HG03457 (cell line): ENCODE data around the gene ACTN1.

Source experiments
- ATAC-seq: cut with Tn5 transposase; IDR thresholded peaks from one replicate; pipeline ENCODE4 v1.9.1; 2021; ENCODE audit warnings: moderate number of reproducible peaks; ENCODE audit not compliant: unreplicated experiment

Gene ACTN1

GRCh38 chr14:68951800-68952530 lies 27.1 kb downstream of the ACTN1 start:
- no peak for ATAC-seq

DNA sequence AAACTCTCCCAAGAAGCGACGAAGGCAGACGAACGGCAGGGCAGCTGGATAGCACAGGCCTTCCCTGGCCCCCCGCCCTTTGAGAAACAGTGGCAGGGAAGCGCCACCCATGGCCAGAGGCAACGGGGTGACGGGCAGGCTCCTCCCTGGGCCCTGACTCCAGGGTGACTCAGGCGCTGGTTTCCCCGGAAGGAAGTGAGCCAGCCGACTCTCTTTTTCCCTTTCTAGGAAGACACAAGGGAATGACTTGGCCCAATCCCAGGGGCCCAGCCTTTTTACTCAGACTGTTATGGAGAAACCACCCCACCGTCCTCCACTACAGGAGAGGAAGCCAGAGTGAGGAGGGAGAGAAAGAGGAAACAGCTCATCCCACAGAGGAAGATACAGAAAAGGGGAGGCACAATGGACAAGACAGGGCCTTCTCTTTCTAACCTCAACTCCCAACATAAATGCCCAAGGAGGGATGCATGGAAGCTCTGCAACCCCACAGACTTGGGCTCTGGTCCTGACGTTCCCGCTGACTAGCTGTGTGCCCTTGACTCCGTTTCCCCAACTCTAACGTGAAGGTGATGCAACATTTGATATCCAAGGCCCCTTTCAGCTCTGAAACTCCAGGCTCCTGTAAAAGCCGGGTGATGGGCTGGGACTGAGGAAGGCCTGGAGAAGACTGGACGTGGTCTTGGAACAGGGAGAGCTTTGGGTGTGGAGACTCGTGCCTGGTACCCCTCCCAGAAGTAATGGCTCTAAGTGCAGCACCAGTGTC lies 27.9 kb downstream of the ACTN1 start:
- no peak for ATAC-seq

DNA sequence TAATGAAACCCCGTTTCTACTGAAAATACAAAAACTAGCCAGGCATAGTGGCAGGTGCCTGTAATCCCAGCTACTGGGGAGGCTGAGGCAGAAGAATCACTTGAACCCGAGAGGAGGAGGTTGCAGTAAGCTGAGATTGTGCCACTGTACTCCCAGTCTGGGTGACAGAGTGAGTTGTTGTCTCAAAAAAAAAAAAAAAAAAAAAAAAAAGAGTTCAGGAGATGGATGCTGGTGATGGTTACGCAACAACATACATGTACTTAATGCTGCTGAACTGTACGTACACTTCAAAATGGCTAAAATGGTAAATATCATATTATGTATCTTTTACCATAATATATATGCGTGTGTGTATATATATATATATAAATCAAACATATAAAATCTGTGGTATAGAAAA lies 29.0 kb downstream of the ACTN1 start:
- ATAC-seq, result no peak

DNA sequence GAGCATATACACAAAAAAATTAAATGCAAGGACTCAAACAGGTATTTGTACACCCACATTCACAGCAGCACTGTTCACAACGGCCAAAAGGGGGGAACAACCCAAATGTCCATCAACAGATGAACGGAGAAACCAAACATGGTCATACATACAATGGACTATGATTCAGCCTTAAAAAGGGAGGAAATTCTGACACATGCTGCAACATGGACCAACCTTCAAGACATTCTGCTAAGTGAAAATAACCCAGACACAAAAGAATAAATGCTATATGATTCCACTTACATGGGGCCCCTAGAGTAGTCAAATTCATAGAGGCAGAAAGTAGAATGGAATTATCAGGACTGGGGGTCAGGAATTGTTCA lies 29.5 kb downstream of the ACTN1 start:
- ATAC-seq, result no peak

GRCh38 chr14:68948686-68949600 lies 30.2 kb downstream of the ACTN1 start:
- no peak for ATAC-seq

DNA sequence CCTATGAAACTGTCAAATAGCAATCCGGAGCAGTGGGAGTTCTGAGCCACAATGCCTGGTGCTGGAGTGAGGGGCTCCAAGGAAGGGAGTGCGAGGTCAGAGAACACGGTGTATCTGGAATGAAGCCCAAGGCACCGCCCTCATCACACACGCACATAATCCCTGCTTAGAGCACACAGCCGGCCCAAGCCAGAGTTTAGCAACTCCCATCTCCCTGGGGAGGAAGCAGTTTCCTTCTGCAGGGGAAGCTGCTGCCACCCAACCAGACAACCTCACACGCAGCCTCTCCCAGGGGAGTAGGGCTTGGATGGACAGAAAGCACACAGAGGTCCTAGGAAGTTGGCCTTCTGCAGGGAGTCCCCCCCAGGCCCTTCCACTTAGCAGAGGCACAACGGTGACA lies 31.3 kb downstream of the ACTN1 start:
- no peak for ATAC-seq

GRCh38 chr14:68946489-68946822 lies 32.6 kb downstream of the ACTN1 start:
- no peak for ATAC-seq

DNA sequence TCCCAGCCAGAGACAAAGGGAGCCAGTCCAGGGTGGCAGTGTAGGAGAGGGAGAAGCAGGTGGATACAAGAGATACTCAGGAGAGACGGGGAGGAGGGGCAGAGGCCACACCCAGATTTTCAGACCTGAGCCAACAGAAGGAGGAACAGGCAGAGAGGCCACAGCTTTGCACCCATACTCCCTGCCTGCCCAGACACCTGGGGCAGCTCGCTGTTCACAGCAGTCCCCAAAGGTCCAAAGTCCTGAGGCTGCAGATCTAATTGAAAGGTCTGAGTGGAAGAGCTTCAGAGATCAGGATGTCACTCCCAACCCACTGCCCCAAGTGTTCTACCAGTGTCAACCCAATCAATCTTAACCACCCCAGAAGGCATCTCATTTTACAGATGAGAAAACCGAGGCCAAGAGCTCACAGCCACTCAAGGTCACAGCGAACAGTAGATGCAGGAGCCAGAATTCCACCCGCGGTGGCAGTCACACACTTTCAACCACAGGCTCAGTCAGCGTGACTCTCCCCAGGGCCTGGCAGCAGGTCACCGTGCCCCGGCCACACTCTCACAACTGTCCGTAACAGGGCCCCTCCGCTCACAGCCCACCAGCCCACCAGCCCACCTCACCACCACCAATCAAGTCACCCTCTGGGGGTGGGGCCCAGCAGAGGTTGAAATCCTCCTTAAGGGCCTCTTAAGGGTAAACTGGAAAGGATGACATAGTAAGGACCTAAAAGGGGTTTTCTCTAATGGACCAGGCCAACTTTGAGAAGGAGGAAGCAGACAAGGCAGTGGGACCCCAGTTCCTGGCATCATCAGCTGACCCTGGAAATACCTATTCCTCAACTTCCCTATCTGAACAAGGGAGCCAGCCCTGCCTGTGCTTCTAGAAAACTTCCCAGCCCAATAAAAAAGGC lies 33.3 kb downstream of the ACTN1 start:
- ATAC-seq, result no peak

GRCh38 chr14:68945190-68945584 lies 33.9 kb downstream of the ACTN1 start:
- ATAC-seq, result no peak

GRCh38 chr14:68944162-68944561 lies 34.9 kb downstream of the ACTN1 start:
- ATAC-seq, result no peak

DNA sequence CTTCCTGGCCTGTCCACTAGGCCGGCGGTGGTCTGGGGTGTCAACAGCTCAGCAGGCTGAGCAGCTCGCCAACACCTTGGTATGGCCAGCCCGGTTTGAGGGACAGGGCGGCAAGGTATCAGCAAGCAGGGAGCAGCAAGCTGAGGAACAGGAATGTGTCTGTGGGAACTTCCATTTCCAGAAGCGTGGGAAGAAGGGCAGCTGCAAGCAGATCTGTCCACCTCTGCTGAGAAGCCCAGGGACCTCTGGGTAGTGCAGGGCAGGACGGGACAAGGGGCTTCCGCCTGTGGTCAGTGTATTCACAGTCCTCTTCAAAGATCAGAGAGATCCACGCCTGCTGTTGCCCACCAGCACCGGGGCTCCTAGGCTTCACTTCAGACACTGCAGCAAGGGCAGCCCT lies 36.0 kb downstream of the ACTN1 start:
- ATAC-seq, result no peak

DNA sequence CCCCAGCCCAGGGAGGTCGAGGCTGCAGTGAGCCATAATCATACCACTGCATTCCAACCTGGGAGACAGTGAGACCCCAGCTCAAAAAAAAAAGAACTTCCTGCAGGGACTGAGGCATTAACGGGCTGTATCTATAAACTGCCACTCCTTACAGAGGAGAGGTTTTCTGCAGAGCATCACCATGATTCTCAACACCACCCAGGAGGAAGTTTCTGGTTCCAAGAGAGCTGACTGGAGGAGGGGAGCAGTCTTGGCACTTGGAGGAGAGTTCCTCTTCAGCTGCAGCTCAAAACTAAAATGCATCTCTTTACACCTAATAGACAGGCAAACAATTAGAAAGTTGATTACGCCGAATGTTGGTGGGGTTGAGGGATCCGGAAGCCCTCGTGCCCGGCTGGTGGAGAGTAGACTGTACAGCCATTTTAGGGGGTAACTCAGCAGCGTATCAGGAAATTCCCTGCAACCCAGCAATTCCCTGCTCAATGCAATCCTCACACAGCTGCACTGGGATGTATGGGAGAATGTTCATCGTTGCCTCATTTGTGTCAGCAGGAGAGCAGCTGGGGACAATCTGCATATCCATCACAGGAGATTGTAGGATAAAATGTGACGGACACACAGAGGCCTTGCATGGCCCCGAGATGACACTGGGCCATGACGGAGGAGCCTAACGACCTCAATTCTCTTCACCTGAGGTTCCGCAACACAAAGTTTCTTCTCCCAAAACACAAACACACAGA lies 36.6 kb downstream of the ACTN1 start:
- no peak for ATAC-seq

DNA sequence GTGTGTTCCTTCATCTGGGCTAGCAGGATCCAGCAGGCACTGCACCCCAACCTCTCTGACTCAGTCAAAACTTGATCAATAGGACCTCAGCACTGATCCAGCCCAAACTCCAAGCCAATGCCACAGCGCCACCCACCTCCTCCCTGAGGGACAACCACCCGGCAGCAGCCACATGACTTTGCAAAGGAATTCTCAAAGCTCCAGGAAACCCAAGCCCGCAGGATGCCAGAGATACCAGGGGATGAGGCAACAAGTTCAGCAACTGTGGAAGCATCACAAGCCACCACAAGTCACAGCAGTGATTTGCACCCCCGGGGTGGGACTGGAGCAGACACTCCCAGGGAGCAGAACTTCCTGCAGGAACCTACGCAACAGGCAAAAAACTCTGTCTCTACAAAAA lies 37.3 kb downstream of the ACTN1 start:
- ATAC-seq, result no peak

GRCh38 chr14:68940614-68941185 lies 38.4 kb downstream of the ACTN1 start:
- ATAC-seq, result no peak

- no peak for ATAC-seq
These were observed 39.0 kb downstream of the ACTN1 start for GRCh38 chr14:68939893-68940613.

DNA sequence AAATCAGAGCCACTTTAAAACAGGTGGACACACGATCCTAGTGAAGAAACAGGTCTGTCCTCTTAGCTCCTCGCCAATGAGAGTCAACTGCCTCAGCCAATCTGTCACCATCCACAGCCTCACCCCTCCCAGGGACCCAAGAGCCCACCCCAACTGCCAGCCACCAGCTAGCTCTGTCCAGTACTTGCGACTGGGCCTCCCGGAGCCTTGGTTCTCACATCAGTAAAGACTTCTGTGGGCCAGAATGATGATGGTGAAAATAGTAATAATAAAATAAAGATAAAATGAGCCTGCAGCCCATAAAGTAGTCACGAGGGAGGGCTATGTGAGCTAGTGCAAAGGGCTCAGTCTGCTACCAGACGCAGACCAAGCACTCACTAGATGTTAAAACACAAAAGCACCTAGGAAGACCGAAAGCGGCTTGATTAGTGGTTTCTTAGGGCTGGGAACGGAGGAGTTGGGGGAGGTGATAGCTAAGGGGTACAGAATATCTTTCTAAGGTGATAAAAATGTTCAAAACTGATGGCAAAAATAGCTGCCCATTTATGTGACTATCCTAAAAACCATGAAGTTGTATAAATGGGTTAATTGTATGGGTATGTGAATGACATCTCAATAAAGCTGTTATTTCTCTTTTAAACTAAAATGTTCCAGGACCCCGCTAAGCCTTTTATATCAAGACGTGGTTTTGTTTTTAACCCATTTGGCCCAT lies 39.8 kb downstream of the ACTN1 start:
- ATAC-seq, result no peak

DNA sequence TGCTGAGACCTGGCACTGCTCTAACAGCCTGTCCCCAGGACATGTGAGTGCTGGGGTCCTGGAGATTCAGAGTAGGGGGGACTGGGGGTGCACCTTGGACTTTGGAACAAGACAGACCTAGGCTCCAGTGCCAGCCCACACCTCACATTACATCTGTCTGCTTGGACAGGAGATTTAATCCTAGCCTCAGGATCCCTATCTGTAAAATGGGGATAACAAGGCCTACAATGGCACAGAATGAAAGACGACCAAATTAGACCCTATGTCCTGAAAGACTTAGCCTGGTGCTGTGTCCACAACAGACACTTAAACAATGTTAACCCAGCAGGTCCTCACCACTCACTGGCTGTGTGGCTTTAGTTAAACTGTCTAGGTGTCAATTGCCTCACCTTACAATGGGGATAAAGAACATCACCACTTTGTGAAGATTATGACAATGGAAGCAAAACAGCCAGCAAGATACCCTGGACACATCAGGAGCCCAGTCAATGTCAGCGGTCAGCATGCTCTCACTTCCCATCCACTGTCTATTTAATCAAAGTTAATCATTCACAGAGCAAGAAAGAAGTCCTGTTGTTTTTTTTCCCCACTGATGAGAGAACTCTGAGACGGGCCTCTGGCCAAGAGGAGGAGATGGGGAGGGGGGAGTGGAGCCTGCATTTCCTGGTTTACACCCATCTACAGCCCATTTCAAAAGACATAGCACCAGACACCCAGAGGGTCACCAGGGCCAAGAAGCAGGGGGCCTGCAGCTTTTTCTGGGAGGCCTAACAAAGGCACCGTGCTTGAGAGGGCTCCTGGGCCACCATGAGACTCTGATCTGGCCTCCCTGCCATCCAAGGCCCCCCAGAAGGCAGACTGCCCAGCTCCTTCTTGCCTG lies 40.6 kb downstream of the ACTN1 start:
- ATAC-seq, result no peak
